ENCODE results near the gene MEG3.

MEG3 gene

DNA sequence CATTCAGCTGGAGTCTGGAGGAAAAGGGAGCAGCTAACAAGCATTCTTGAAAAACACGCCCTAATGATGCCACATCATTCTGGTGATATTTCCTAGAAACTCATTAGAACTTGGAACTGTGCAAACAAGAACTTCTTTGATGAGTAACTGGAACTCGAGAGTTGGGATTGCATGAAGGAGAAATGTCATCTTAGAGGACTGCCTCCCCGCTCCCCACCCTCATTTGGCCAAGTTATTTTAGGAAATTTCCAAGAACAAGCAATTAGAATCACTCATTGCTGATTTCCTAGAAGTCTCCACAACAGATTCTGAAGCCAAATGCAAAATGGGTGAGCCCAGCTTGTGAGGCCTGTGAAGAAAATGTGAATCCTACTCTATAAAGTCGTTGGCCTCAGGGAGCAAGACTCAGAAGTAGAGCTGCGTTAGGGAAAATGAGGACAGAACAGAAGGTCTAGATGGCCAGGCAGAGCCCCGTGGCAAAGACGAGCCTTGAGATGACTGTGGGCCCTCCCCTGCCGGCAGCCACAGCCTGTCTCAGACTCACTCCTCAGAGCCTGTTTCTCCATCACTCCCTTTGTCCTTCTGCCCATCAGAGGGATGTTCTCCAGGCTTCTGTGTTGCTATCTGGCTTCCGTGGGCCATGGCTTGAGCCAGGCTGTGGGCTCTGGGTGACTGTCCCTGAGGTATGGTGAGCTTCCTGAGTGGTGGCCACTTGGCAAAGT is 39.2 kb downstream of the MEG3 start:
- no peak for DNase-seq (ENCODE audit: low spot score)

DNA sequence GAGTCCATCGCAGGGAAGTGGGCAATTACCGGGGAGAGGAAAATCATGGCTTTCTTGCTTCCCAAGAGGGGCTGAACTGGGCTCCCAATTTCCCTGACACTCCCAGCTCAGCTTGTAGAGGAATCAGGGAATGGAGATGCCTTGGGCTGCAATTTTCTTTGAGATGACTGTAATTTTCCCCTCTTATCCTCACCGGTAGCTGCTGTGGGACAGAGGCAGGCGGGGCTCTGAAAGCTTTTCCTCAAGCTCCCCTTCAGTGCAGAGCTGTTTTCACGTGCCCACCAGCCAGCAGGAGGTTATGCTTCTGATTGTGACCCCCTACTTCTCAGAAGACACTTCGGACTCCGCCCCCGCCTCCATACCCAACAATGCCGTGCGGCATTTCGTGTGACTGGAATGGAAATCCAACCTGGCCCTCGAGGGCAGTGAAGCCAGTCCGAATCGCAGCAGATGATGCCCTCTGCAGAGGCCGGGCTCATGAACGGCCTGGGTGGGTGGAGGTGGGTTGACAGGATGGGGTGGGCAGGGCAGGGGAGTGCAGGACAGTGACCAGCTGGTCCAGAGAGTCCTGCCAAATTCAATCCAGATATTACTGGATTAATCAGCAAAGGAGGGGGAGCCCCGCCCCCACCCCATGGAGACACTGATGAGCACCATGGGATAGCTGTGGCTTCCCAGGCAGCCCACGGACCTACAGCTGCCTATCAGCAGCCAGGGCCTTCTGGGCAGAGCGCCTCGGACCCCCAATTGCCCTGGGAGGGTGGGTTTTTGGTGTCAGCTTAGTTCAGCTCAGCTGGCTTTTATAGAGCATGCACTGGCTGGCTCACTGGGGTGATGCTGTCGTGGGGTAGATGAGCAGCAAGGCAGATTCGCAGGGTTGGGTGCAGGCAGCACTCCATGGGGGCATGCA is 40.0 kb downstream of the MEG3 start:
- DNase-seq (ENCODE audit: low spot score) = no peak

DNA sequence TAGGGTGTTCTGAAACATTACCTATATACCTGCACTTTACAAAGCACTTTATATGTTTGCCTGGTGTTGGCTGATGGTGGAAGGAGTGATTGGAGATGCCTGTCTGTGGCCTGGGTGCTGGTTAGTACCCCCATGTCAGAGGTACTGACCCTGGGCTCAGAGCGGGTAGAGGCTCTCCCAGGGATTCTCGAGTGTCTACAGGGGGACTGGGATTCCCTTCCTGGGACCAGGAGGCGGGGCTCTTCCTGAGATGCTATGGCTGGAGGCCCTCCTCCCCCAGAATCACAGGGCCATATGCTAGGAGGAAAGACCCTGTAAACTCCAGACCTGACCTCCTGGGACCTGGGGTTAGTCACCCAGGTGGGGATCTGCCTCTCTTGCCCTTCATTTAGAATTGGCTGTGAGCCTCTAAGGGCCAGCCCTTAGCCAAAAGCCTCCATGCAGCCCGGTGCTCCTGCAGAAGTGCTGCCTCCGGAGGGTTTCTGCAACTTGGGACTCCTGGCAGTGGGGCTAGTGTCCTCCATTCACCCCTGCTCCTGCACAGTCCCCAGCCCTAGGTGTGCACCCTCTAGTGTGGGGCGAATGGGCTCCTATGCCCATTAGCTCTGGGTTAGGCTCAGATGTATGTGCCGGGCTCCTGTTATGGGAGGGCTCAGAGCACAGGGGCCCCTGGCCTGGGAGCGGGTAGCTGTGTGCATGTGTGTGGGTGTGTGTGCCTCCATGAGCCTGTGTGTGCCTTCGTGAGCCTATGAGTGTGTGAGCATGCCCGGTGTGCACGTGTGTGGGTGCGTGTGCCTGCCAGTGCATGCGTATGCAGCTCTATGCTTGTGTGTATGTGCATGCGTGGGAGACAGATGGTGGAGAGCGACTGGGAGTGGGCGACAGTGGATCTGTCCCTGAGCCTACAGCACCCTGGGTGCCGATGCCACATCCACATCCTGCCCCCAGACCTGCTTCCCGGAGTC is 41.0 kb downstream of the MEG3 start:
- DNase-seq (ENCODE audit: low spot score) = no peak

DNA sequence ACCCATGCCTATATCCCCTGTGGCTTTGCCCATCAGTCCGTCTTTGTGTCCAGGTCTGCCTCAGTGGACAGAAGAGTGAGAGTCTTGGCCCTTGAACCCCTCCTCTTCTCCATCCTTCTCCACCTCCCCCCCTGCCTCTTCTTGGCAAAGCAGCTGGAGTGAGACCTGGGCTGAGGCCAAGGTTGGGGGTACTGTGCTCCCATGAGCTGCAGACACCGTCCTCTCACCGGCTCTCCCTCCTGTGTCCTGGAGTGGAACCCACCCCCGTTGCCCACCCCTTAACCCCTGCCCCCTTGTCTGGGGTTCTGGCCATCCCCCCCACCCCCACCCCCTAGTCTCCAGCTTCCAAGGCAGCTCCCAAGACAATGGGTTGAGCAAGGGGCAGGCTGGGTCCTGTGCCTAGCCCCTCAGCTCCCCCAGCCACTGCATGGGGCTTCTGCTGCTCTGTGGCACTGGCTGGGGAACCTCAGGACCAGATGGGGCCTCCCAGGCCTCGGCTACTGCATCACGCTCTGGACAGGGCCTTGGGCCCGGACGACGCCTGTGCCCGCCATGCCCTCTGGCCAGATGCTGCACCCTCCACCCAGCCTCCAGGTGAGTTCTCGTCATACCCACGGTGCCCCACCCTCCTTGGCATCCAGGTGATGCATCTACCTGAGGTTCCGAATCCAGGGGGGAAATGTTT is 41.9 kb downstream of the MEG3 start:
- no peak for DNase-seq (ENCODE audit: low spot score)

- no peak for DNase-seq (ENCODE audit: low spot score)
These were observed 42.9 kb downstream of the MEG3 start for GRCh38 chr14:100868621-100869370.

DNA sequence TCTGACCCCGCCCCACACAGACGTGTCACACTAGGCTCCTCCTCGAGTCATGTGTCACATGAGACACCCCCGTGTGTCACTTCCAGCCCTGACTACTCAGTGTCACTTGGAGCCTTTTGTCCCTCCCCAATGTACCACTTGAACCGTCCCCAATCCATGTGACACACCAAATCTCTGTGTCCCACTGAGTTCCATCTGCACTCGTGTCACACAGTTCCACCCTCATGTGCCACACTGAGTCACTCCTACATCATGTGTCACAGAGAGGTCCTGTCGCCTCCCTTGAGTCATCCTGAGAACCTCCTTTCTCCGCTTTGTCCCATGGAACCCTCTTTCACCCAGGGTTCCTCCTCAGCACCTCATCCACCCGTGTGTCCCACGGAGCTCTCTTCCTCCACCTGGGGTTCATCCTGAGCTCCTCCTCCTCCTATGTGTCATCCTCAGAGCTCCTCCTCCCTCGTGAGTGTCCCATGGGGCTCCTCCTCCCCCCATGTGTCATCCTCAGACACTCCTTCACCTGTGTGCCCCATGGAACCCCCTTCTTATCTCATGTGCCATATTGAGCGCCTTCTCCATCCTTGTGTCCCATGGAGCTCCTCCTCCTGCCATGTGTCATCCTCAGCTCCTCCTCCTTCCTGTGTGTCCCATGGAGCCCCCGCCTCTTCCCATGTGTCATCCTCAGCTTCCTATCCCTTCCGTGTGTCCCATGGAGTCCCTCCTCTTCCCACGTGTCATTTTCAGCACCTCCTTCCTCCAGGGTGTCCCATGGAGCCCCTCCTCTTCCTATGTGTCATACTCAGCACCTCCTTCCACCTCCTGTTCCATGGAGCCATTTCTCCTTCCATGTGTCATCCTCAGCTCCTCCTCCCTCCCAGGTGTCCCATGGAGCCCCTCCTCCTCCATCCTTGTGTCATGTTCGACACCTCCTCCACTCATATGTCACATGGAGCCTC is 45.6 kb downstream of the MEG3 start:
- DNase-seq (ENCODE audit: low spot score) = no peak

GRCh38 chr14:100872259-100873095 is 46.6 kb downstream of the MEG3 start:
- DNase-seq (ENCODE audit: low spot score) = no peak

DNA sequence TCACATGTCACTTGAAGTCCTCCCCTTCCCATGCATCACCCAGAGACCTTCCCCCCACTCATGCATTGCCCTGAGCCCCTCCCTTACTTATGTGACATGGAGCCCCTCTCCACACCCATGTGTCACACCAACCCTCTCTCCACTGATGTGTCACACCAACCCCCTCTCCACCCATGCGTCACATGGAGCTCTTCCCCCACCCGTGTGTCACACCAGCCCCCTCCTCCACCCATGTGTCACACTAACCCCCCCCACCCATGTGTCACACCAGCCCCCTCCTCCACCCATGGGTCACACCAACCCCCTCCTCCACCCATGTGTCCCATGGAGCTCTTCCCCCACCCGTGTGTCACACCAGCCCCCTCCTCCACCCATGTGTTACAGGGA is 47.2 kb downstream of the MEG3 start:
- no peak for DNase-seq (ENCODE audit: low spot score)

GRCh38 chr14:100874051-100874410 is 48.1 kb downstream of the MEG3 start:
- DNase-seq (ENCODE audit: low spot score) = no peak

DNA sequence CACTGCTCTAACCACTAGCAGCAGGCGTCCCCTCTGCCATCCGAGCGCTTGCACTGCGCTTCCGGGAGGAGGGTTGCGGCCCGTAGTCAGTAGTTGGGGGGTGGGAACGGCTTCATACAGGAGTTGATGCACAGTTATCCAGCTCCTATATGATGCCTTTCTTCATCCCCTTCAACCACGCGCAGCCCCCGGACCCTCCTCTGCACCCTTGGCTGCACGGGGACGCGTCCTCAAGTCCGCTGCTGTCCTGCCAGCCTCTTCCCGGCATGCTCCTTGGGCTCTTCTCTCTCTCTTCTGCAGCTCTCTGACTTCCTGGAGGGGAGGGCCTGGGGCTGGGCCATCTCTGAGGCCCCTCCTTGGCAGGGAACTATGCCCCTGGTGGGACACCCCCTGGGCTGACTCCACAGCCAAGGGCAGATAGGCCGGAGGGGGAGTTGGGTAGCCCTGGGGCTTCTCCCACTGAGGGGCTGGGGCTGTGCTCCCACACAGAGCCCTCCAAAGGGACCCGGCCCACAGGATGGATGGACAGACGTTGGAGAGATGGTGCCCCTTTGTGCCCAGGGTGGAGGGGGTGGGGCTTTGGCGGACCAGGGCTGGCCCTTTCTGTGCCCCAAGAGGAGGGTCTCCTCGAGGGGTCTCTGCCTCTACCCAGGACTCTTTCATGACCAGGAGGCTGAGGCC is 48.6 kb downstream of the MEG3 start:
- no peak for DNase-seq (ENCODE audit: low spot score)

DNA sequence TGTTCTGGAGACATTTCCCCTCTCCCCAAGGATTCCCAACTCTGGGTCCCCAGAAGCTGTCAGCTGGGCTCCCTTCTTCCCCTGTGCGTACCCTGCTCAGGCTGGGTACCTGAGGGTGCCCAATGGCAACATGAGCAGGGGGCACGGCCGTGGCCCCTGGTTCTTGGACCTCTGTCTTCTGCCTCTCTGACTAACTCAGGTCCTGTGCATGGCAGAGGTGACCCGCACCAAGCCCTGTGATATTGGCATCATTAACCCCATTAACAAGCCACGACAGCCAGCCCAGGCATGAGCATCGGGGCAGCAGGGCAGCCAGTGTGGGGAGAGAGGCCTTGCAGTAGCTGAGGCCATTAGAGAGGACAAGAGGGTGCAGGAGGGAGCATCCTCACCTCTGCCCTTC is 49.2 kb downstream of the MEG3 start:
- no peak for DNase-seq (ENCODE audit: low spot score)

DNA sequence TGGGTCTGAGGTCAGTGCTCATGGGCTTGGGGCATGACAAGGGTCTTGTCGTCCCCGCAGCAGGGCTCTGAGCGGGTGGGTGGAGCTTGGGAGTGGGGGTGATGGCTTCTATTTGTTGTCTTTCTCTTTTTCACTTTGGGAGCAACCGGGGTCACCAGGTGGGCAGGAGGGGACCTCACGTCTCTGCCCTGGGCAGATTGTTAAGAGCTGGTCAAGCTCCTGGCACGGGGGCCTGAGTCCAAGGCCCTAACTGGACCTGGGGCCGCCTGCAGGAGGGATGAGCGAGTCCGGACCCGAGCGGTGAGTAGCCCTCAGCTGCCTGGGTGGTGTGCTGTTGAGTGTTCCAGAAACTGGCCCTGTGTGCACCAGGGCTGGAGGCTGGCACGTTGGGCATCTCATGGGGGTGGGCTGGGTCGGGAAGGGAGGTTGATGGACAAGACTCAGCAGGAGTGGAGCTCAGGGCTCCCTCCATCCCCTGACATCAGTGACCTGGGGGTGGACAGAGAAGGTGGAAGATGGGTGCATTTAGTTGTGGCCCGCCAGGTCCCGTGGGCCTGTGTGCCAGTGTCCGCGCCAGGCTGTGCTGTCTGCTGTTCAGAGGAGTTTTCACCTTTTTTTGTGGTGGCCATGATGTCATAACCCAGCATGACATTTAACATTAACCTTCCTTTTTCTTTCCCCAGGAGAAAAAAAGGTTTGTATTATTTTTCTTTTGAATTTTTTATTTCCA is 50.1 kb downstream of the MEG3 start:
- no peak for DNase-seq (ENCODE audit: low spot score)

GRCh38 chr14:100878271-100879146 is 52.6 kb downstream of the MEG3 start:
- DNase-seq (ENCODE audit: low spot score) = no peak

DNA sequence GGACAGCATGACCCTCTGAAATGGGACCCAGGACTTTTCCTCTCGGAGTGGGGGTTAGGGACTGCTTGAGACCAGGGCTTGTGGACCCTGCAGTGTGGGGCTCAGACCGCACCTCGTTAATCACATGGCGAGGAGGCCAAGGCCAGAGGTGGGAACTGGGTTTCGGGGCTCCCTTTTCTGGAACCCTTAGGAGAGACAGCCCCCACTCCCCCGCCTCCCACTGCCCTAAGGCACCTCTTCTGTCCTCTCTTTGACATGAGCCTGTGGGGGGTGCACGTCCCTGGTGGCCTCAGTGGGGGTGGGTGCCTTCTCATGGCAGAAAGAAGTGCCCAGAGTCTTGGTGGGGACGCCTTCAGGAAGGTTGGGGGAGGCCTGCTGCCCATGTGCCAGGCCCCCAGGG is 53.3 kb downstream of the MEG3 start:
- DNase-seq (ENCODE audit: low spot score) = no peak

GRCh38 chr14:100879782-100880181 is 53.9 kb downstream of the MEG3 start:
- DNase-seq (ENCODE audit: low spot score) = no peak

GRCh38 chr14:100880271-100881101 is 54.6 kb downstream of the MEG3 start:
- DNase-seq (ENCODE audit: low spot score) = no peak

Measured in activated CD4-positive, alpha-beta T cell treated with anti-CD3 and anti-CD28 coated beads, Interleukin-2, Interleukin-4, amounts not matched to agents 100 ng/mL and 50 ng/mL, durations not matched to agents 16 hours and 8 hours (primary cell).